GM19240 (cell line): ENCODE data around the gene CADM1.

ENCODE experiments used
- DNase-seq: peaks from one replicate; pipeline ENCODE4 v3.0.0; 2011; ENCODE audit warnings: low spot score; ENCODE audit not compliant: insufficient read length

CADM1 gene

GRCh38 chr11:115360186-115360824 lies 143.9 kb downstream of the CADM1 start:
- DNase-seq, result no peak

- DNase-seq, result no peak
Observed at GRCh38 chr11:115357066-115357465, 147.1 kb downstream of the CADM1 start.

GRCh38 chr11:115352805-115353485 lies 151.3 kb downstream of the CADM1 start:
- DNase-seq, result no peak

GRCh38 chr11:115349335-115350017 lies 154.7 kb downstream of the CADM1 start:
- no peak for DNase-seq

- DNase-seq, result no peak
Observed at GRCh38 chr11:115348416-115348815, 155.8 kb downstream of the CADM1 start.

- DNase-seq, result no peak
Observed at GRCh38 chr11:115347106-115347505, 157.1 kb downstream of the CADM1 start.

- DNase-seq, result no peak
Observed at GRCh38 chr11:115345840-115346239, 158.4 kb downstream of the CADM1 start.

GRCh38 chr11:115345361-115345760 lies 158.9 kb downstream of the CADM1 start:
- DNase-seq, result no peak

GRCh38 chr11:115344846-115345245 lies 159.4 kb downstream of the CADM1 start:
- no peak for DNase-seq

- no peak for DNase-seq
Observed at GRCh38 chr11:115342142-115342541, 162.1 kb downstream of the CADM1 start.

- DNase-seq, result no peak
Observed at GRCh38 chr11:115340874-115341273, 163.3 kb downstream of the CADM1 start.

- no peak for DNase-seq
Observed at GRCh38 chr11:115338476-115338875, 165.7 kb downstream of the CADM1 start.

- no peak for DNase-seq
Observed at GRCh38 chr11:115334932-115335788, 169.1 kb downstream of the CADM1 start.

- no peak for DNase-seq
Observed at GRCh38 chr11:115333949-115334348, 170.3 kb downstream of the CADM1 start.

- no peak for DNase-seq
Observed at GRCh38 chr11:115333121-115333520, 171.1 kb downstream of the CADM1 start.

GRCh38 chr11:115330684-115331482 lies 173.3 kb downstream of the CADM1 start:
- no peak for DNase-seq

GRCh38 chr11:115326526-115326925 lies 177.7 kb downstream of the CADM1 start:
- no peak for DNase-seq

- no peak for DNase-seq
Observed at GRCh38 chr11:115325523-115325922, 178.7 kb downstream of the CADM1 start.

GRCh38 chr11:115324581-115325432 lies 179.4 kb downstream of the CADM1 start:
- peak; percentile 25 for DNase-seq
